Epithelial cell of proximal tubule (primary cell): ENCODE data around the gene PPP1R14B. TPM values are rescaled to one million over a fixed set of nuclear protein-coding genes. Genes with fewer than 3 reads are reported as not detected.
A peak's percentile ranks its signal among the peaks of the same experiment; 100 is the strongest.

ENCODE experiments used
- DNase-seq: peaks from one replicate; pipeline ENCODE4 v3.0.0-alpha.2; 2011; ENCODE audit warnings: low read depth
- H3K4me3 ChIP-seq: 2 replicates; pipeline ENCODE4 v1.5.1; 2011; ENCODE audit warnings: low read depth, mild to moderate bottlenecking, low read length
- total RNA-seq: library from RNA; depleted of rRNA; stranded (reverse); fragments of >200 nt; gene quantifications from 2 replicates; pipeline ENCODE4 v1.2.3, GENCODE V29; 2015
- TF ChIP-seq, protein P1 (sequence below): conservative IDR thresholded peaks from 2 replicates; pipeline ENCODE4 v1.5.1; 2012; ENCODE audit warnings: low read depth, mild to moderate bottlenecking, low read length

The PPP1R14B gene
- total RNA-seq, 1 donor from 2014 or later, result 674 TPM

DNA sequence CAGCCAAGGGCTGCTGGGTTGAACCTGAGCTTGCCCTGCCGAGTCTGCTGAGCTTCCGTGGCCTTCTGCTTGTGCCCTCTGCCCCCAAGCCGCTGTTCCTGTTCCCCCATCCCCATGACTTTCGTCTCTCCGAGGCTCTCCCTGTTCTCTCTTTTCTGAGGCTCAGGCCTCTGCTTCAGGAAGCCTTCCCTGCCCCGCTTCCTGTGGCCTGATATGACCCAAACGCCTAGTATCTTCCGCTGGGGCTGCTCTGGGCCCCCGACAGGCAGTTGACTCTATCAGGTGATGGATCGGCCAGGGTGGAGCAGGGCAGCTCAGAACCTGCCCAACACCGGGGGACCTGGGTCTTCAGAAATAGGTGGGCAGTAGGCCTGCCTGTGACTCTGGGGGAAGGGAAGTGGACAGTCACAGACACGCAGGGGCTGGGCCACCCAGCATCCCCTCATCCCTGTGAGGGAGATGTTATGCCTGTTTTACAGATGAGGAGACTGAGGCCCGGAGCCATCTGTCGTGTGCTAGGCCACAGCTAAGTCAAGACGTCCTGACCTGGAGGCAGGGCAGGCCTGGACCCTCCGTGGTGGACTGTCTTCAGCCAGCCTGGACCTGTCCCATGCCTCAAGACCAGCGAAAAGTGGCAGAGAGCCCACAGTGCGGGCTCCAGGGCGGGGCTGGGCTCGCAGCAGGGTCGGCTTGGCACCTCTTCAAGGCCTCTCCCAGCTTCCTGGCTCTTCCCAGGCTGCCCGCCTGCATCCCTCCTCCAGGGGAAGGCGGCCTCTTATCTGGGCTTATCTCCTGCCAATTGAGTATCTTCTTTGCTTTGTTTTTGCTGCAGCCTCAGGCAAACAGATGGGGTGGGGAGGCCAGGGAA lies 21.5 kb upstream of the PPP1R14B start:
- DNase-seq, result no peak
- H3K4me3 ChIP-seq, result peak overlapping the region; percentile 80
- TF ChIP-seq, protein P1, sequence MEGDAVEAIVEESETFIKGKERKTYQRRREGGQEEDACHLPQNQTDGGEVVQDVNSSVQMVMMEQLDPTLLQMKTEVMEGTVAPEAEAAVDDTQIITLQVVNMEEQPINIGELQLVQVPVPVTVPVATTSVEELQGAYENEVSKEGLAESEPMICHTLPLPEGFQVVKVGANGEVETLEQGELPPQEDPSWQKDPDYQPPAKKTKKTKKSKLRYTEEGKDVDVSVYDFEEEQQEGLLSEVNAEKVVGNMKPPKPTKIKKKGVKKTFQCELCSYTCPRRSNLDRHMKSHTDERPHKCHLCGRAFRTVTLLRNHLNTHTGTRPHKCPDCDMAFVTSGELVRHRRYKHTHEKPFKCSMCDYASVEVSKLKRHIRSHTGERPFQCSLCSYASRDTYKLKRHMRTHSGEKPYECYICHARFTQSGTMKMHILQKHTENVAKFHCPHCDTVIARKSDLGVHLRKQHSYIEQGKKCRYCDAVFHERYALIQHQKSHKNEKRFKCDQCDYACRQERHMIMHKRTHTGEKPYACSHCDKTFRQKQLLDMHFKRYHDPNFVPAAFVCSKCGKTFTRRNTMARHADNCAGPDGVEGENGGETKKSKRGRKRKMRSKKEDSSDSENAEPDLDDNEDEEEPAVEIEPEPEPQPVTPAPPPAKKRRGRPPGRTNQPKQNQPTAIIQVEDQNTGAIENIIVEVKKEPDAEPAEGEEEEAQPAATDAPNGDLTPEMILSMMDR, result no peak

DNA sequence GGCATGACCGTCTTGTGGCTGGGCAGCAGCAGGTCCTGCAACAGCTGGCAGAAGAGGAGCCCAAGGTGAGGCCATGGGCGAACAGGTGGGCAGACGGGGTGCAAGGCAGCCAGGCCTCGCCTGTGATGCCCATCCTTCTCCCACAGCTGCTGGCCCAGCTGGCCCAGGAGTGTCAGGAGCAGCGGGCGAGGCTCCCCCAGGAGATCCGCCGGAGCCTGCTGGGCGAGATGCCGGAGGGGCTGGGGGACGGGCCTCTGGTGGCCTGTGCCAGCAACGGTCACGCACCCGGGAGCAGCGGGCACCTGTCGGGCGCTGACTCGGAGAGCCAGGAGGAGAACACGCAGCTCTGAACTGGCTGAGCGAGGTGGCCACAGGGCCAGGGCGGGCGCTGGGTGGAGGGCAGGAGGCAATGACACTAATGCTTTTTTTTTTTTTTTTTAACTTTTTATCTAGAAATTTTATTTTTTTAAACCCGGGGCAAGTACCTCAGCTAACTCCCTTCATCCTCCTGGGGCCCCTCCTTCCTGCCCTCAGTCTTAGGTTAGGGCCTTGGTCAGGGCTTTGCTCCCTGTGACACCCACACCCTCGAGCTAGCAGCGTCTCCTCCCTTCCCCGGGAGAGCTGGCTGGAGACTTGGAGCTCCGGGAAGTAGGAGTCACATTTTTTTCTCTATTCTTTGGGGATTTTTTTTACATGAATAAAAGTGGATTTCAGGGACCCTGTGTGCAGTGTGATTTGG lies 20.6 kb upstream of the PPP1R14B start:
- DNase-seq, result no peak
- TF ChIP-seq, protein P1, result no peak

DNA sequence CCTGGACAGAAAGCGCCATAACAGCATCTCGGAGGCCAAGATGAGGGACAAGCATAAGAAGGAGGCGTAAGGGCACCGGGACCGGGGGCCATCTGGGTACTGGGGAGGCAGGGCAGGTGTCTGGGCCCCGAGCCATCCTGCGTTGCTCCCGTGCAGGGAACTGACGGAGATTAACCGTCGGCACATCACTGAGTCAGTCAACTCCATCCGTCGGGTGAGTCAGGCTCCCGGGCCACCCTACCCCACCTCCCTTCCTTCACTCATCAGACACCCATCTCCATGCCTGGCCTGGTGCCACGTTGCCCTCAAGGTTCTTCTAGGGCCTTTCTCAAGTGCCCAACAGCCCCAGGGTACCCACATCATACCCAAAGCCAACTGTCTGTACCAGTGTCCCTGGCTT lies 19.6 kb upstream of the PPP1R14B start:
- DNase-seq, result no peak
- H3K4me3 ChIP-seq, result no peak overlapping the region
- TF ChIP-seq, protein P1, result no peak

More for the DNA sequence above, 20.6 kb upstream of the PPP1R14B start:
- H3K4me3 ChIP-seq, result no peak overlapping the region

DNA sequence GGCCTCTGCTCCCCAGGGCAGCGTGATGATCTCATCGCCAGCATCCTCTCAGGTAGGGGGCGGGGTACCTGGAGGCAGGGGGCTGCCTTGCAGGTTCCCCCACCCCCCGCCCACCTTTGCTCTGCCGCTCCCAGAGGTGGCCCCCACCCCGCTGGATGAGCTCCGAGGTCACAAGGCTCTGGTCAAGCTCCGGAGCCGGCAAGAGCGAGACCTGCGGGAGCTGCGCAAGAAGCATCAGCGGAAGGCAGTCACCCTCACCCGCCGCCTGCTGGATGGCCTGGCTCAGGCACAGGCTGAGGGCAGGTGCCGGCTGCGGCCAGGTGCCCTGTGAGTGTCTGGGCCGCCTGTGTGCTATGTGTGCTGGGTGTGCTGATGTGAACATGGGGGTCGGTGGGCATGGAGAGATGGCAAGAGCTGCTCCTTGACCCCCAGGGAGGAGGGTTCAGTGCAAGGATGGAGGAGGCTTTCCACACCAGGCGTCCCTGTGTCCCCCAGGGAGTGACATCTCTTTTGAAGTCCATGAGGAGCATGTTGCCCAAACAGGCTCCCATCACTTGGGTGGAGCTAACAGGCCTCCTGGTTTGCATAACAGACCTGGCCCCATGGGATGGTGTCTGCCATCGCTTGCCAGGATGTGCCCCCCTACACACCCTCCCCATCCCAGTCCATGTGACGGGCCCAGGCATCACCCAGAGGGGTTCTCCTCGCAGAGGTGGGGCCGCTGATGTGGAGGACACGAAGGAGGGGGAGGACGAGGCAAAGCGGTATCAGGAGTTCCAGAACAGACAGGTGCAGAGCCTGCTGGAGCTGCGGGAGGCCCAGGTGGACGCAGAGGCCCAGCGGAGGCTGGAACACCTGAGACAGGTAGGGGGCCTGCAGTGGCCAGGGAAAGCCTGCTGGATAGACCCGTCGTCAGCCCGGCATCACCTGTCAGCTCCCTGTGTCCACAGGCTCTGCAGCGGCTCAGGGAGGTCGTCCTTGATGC lies 18.7 kb upstream of the PPP1R14B start:
- H3K4me3 ChIP-seq, result no peak overlapping the region
- TF ChIP-seq, protein P1, result no peak
- DNase-seq, result no peak

DNA sequence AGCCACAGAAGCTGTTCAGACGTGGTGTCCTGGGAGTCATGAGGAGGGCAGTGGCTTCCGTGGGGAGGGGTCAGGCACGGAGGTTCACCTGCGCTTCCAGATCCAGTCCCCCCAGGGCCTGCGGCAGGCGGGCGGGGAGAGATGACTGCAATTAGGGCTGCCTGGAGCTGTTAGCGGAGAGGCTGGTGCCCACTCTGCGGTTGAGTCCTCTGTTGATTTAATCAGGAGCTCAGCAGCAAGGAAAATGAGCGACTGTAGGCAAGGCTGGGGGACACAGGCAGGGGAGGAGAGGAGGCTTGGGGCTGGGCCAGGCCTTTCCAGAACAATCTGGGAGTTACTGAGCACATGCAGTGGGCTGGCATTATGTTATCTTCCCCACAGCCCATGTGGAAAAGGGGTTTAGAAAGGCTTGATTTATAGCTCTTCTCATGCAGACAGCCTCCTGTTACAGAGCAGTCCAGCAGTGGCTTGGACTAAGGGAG lies 17.7 kb upstream of the PPP1R14B start:
- TF ChIP-seq, protein P1, result no peak
- no peak for DNase-seq
- H3K4me3 ChIP-seq, result no peak overlapping the region

DNA sequence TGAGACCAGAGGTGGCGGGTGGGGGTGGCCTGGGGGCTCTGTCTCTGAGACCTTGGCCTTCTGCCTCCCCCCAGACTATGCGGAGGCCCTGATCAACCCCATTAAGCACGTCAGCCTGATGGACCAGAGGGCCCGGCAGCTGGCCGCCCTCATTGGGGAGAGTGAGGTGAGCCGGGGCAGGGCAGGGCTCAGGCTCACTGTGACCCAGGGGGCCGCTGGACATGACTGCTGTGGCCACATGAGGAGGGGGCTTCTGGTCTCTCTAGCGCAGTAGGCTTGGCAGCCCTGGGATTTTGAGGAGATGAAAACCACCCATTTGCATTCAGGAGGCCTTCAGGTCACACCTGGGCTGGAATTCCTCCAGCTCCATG lies 17.2 kb upstream of the PPP1R14B start:
- H3K4me3 ChIP-seq, result no peak overlapping the region
- TF ChIP-seq, protein P1, result no peak
- no peak for DNase-seq
